Measurements from ENCODE around the gene MRO. TPM values are rescaled to one million over a fixed set of nuclear protein-coding genes. Genes with fewer than 3 reads are reported as not detected.

The MRO gene
- total and polyA plus RNA-seq, 12 donors = 0.22 to 4.3 (median 1.6) TPM

- Histone ChIP-seq H3K9me3 (no peaks in the 10 kb centered on the region), H3K27me3 (no peaks in the 10 kb centered on the region), H3K4me3 (no peak overlapping the region), H3K27ac (no peak overlapping the region), H3K4me1 (peaks cover 0 to 54% (median 0%) of the 10 kb centered on the region in 9 donors), H3K36me3 (no peaks in the 10 kb centered on the region)
- ATAC-seq = no peak
- intact Hi-C loops (cut with DNase I) = no loop called here
- DNase-seq = no peak
- WGBS, 2 donors = 87 to 90% methylated on average over 13 of the region's 13 CpGs
- TF ChIP-seq CTCF (IDR thresholded peaks at IDR 0.05) = no peak
These were observed 36.4 kb upstream of the MRO start for GRCh38 chr18:50855976-50856757.

- ATAC-seq (peak in 3 of 8 donors; percentile 20 to 78 (median 52)), DNase-seq (no peak)
- intact Hi-C loops (cut with DNase I) = no loop called here
- H3K4me3 ChIP-seq = no peak overlapping the region
- no peaks in the 10 kb centered on the region for H3K27me3 ChIP-seq
- no peaks in the 10 kb centered on the region for H3K9me3 ChIP-seq
- TF ChIP-seq CTCF (IDR thresholded peaks at IDR 0.05) = no peak
- peak overlapping the region in 1 of 10 donors; percentile 77 for H3K27ac ChIP-seq
- peaks cover 0 to 65% (median 5%) of the 10 kb centered on the region in 9 donors for H3K4me1 ChIP-seq
- H3K36me3 ChIP-seq = no peaks in the 10 kb centered on the region
- whole genome bisulfite sequencing, 2 donors = 60 to 67% methylated on average over 6 of the region's 6 CpGs
These were observed 34.1 kb upstream of the MRO start for GRCh38 chr18:50853863-50854271.

- H3K4me1 ChIP-seq = peaks cover 0 to 58% (median 15%) of the 10 kb centered on the region in 9 donors
- DNase-seq (no peak), ATAC-seq (no peak)
- 87 to 94% methylated on average over 5 of the region's 5 CpGs for WGBS, 2 donors
- H3K9me3 ChIP-seq = no peaks in the 10 kb centered on the region
- H3K36me3 ChIP-seq = no peaks in the 10 kb centered on the region
- no peaks in the 10 kb centered on the region for H3K27me3 ChIP-seq
- H3K27ac ChIP-seq = peak overlapping the region in 1 of 10 donors; percentile 81
- intact Hi-C loops (cut with DNase I) = no loop called here
- H3K4me3 ChIP-seq = no peak overlapping the region
- no peak for TF ChIP-seq CTCF (IDR thresholded peaks at IDR 0.05)
These were observed 30.7 kb upstream of the MRO start for GRCh38 chr18:50850307-50851065.

DNA sequence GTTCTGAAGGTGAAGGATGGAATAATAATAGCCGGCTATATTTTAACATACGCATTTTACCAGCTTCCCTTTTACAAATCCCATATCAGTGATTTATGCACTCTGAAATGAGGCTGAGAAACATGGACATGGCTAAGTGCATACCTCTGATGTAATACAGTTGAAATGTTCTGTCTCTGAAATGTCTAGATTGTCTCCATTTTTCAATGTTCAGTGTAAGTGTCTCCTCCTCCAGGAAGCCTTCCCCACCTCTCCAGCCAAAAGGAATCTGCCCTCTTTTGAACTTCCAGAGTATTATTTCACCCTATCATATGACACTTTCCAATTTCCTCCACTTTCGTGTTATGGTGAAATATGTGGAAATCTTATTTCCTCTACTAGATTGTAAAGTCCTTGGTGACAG is 29.6 kb upstream of the MRO start:
- no peak for TF ChIP-seq CTCF (IDR thresholded peaks at IDR 0.05)
- intact Hi-C loops (cut with DNase I) = no loop called here
- Histone ChIP-seq H3K27ac (peak overlapping the region in 1 of 10 donors; percentile 81), H3K4me3 (no peak overlapping the region), H3K36me3 (no peaks in the 10 kb centered on the region), H3K9me3 (no peaks in the 10 kb centered on the region), H3K4me1 (peaks cover 0 to 50% (median 20%) of the 10 kb centered on the region in 9 donors), H3K27me3 (no peaks in the 10 kb centered on the region)
- no peak for DNase-seq
- ATAC-seq = no peak
- 27 to 44% methylated on average over 3 of the region's 3 CpGs for WGBS, 2 donors

Measured in heart right ventricle (tissue), 16 donors.